ENCODE data around the gene ZNF512B.

- TF ChIP-seq POLR2A (IDR thresholded peaks at IDR 0.05; ENCODE audit: low read depth, low read length): no peak
- TF ChIP-seq SPI1 (IDR thresholded peaks at IDR 0.05; ENCODE audit: low read depth, low read length): no peak
- TF ChIP-seq POLR2AphosphoS5 (IDR thresholded peaks at IDR 0.05; ENCODE audit: low read depth, low read length): no peak
These were observed 22.6 kb downstream of the ZNF512B start for GRCh38 chr20:63946986-63947637.
